Measurements from ENCODE around the gene IL11.

The IL11 gene

DNA sequence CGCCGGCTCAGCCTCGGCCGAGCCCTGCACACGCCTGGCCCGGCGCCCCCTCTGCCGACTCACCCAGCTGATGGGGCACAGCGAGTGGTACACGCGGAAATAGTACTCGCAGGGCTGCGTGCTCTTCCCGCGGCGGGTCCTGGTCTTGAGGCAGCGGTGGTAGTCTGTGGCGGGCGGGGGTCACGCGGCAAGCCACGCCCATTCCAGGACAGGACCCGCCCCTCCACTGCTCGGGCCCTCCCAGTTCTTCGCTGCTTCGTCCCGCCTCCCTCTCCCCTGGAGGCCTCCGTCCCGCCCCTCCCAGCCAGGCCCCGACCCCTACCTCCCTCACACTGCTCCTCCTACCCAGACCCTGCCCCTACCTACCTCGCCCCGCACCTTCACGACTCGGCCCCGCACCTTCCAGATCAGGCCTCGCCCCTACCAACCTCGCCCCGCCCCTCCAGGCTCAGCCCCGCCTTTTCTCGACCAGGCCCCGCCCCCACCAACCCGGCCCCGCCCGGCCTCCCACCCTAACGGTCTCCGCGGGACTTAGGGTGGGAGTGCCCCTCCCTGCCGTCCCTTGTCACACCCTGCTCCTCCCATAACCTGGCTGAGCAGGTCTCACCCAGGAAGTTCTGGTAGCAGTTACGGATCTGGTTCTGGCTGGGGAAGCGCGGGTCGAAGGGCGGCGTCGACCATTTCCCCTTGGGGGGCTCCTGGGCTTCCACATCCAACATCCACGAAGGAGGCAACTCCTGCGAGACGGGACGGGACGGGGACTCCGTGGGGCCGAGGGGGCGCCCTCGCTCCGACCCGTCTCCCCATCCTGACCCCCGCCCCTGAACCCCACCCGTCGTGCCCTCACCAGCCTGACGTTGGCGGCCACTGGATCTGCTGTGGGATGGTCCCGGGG, 16.2 kb downstream of the IL11 start:
- TF ChIP-seq GATA2 (IDR thresholded peaks at IDR 0.05; ENCODE audit: low read depth, low read length) (no peak), GATA3 (IDR thresholded peaks at IDR 0.05; ENCODE audit: low read depth, low read length) (no peak)

DNA sequence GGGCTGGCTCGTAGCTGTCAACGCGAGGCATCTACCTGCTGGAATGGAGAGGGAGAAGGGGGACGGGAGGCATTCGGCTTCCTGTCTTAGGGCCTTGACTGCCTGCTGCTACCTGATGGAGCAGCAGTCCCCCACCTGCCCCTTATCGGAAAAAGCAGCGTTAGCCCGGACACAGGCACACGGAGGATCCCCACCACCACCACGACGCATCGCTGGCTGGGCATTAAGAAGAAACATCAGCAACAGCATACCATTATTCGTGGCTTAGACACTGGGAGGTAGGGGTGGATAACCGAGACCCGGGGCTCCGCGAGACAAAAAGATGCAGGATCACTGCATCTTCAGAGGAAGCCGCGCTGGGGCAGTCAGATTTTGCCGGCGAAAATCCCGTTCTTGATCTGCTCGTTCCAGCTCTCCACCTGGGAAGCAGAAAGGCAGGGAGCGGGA, 16.9 kb downstream of the IL11 start:
- TF ChIP-seq GATA2 (IDR thresholded peaks at IDR 0.05; ENCODE audit: low read depth, low read length): no peak
- TF ChIP-seq GATA3 (IDR thresholded peaks at IDR 0.05; ENCODE audit: low read depth, low read length): no peak

DNA sequence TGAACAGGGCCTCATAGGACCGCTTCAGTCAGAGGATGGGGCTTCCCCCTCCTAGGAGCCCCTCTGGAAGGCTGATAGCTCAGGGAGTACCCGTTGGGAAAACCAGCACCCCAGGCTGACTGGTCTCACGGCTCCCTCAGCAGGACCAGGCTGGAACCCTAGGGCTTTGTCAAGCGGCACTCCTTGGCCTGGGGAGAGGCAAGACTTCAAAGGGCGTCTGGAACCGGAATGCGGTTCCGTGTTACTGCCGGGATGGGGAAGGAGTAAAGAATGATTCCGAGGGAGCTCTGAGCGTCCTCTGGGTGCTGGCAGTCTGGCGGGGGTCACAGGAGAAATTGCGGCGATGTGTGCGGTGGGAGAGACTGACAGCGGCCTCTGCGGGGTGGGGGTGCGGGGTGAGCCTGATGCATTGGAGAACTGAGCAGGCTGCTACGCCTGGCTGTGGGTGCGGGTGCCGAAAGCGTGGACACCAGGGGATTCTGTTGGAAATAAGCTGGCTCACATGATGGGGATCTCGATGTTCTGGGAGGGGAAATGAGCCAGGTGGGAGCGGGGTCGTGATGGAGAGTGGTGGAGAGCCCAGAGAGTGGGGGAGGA, 17.6 kb downstream of the IL11 start:
- TF ChIP-seq GATA2 (IDR thresholded peaks at IDR 0.05; ENCODE audit: low read depth, low read length): no peak
- no peak for TF ChIP-seq GATA3 (IDR thresholded peaks at IDR 0.05; ENCODE audit: low read depth, low read length)

- TF ChIP-seq GATA2 (IDR thresholded peaks at IDR 0.05; ENCODE audit: low read depth, low read length): no peak
- TF ChIP-seq GATA3 (IDR thresholded peaks at IDR 0.05; ENCODE audit: low read depth, low read length): no peak
Measured at GRCh38 chr19:55352040-55352439, 18.2 kb downstream of the IL11 start.

DNA sequence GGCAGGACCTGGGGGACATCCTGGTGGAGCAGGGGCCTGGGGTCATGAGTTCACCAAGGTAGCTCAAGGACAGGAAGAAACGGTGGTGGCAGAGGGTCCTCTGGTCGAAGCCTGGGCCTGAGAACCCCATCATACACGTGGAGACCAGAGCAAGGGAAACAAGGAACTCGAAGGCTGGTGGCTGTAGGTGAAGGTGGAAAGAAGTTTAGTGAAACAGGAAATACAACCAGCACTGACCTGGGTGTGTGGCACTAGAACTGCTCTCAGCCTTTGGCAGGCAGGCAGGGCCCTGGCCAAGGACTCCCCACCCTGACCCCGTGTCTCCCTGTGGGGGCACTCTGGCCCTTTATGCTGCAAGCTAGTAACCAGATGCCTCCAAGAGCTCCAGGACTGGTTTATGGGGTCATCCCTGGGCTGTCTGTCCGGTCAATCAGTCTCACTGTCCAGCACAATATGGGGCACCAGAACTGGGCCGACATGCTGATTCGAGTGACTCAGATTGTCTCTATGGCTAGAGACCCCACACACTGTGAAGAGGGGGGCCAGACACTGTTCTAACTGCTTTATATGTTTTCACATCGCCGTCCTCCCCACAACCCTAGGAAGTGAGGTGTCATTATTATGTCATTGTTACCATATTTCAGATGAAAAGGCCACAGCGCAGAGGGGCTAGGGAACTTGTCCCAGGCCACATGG, 19.5 kb downstream of the IL11 start:
- TF ChIP-seq GATA2 (IDR thresholded peaks at IDR 0.05; ENCODE audit: low read depth, low read length) (no peak), GATA3 (IDR thresholded peaks at IDR 0.05; ENCODE audit: low read depth, low read length) (no peak)

GRCh38 chr19:55348317-55349034, 21.8 kb downstream of the IL11 start:
- TF ChIP-seq GATA3 (IDR thresholded peaks at IDR 0.05; ENCODE audit: low read depth, low read length) (no peak), GATA2 (IDR thresholded peaks at IDR 0.05; ENCODE audit: low read depth, low read length) (no peak)

DNA sequence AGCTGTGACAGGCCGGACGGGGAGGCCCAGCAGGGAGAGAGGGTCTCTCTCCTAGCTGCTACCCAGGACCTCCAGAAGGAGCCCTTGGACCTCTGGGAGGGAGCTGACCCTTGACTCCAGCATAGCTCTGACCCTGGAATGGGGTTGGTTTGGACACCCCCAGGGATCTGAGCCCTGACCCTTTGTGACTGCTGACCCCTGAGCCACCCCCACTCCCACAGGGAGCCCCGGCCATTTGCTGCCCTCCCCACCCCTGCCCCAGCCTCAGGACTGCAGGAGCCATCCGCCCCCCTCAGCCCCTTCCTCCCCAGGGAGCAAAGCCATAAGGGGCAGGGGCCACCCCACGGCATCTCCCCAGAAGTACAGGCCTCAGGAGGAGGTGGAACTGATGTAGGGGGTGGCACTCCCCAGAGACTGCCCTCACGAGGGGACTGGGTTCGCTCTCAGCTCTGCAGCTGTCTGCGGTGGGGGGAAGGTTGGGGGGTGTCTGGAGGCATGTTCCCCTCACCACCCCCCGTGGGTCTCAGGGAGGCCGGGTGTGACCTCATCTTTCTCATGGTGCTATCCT, 22.7 kb downstream of the IL11 start:
- TF ChIP-seq GATA2 (IDR thresholded peaks at IDR 0.05; ENCODE audit: low read depth, low read length) (no peak), GATA3 (IDR thresholded peaks at IDR 0.05; ENCODE audit: low read depth, low read length) (no peak)

- TF ChIP-seq GATA2 (IDR thresholded peaks at IDR 0.05; ENCODE audit: low read depth, low read length): no peak
- TF ChIP-seq GATA3 (IDR thresholded peaks at IDR 0.05; ENCODE audit: low read depth, low read length): no peak
Measured at GRCh38 chr19:55346725-55347441, 23.4 kb downstream of the IL11 start.

DNA sequence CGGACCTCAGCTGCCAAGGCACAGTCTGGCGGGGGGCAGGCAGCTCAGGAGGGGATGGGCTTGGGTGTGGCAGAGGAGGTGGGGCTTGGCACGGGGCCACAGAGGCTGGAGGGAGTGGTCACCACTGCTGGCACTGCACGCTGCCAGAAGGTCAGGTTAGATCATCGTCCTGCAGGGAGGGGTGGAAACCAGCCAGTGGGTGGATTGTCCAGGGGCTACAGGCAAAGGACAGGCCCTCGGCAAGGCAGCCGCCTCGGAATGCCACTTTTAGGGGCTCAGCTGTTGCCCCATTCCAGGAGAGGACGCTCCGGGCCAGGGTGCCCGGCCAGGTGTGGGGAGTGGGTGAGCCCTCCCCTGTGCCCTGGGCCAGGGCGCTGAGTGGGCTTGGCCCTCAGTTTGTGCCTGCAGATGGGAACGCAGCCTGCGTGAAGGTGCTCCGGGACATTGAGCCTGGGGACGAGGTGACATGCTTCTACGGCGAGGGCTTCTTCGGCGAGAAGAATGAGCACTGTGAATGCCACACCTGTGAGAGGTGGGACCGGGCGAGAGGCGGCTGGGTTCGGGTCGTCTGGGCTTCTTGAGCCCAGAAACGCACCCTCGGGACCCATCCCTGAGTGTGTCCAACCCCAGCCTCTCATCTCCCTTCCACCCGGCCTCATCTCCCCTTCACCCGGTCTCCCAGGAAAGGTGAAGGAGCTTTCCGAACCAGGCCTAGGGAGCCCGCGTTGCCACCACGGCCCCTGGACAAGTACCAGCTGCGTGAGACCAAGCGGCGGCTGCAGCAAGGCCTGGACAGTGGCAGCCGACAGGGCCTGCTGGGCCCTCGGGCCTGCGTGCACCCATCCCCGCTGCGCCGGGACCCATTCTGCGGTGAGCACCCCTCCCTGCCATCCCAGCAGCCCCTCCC, 24.2 kb downstream of the IL11 start:
- TF ChIP-seq GATA3 (IDR thresholded peaks at IDR 0.05; ENCODE audit: low read depth, low read length) (no peak), GATA2 (IDR thresholded peaks at IDR 0.05; ENCODE audit: low read depth, low read length) (no peak)

DNA sequence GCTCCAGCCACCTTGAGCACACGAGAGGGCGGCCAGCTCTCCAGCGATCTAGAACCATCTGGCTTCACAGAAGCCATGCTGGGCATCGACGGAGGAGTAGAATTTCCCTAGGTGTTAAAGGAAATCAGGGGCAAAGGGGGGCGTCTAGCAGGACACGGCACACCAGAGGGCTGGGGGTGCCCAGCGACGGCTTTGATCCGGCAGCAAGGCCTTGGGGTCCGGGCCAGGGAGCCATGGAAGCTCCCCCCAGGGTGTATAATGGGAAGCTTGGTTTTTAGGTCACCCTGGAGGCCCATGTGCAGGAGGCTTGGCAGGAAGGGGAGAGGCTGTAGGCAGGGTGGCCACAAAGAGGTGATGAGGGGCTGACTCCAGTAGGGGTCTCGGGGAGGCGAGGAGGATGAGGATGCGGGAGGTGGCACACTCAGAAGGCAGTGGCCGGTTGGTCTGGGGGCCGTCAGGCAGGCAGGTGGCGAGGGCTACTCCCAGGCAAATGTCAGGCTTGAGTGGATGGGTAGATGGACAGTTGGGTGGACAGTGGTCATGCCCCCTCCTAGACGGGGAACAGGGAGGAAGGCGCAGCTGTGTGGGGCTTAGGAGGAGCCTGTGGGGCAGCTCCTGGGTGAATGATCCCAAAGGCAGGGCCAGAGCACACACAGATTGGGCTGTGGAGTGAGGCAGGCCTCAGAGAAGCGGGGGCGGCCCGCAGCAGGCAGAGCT, 25.0 kb downstream of the IL11 start:
- TF ChIP-seq GATA2 (IDR thresholded peaks at IDR 0.05; ENCODE audit: low read depth, low read length): no peak
- no peak for TF ChIP-seq GATA3 (IDR thresholded peaks at IDR 0.05; ENCODE audit: low read depth, low read length)

DNA sequence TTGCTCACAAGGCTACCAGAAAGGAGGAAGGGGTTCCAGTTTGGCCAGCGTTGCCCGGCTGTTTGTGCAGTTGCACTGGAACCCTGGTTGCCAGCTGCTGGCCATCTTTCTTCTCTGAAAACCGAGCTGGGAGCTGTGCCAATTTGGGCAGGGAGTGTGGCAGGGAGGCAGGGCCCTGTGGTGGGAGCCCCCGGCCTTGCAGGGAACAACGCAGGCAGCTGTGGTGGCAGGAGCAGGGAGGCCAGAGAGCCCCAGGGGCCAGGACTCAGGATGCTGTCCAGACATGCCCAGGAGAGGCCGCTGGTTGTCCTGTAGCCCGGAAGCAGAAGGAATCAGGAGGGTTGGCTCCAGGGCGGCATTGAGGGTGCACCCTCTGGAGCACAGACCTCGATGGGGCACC, 25.8 kb downstream of the IL11 start:
- no peak for TF ChIP-seq GATA3 (IDR thresholded peaks at IDR 0.05; ENCODE audit: low read depth, low read length)
- TF ChIP-seq GATA2 (IDR thresholded peaks at IDR 0.05; ENCODE audit: low read depth, low read length): no peak

Measured in SH-SY5Y (cell line).